Stimulated activated CD8-positive, alpha-beta memory T cell treated with anti-CD3 and anti-CD28 coated beads, Interleukin-4, amount 100 ng/mL, for 48 hours (primary cell): ENCODE data around the gene SLAMF8.

Experiments
- DNase-seq: peaks from one replicate; pipeline ENCODE4 v3.0.0-alpha.2; 2020

The SLAMF8 gene

DNA sequence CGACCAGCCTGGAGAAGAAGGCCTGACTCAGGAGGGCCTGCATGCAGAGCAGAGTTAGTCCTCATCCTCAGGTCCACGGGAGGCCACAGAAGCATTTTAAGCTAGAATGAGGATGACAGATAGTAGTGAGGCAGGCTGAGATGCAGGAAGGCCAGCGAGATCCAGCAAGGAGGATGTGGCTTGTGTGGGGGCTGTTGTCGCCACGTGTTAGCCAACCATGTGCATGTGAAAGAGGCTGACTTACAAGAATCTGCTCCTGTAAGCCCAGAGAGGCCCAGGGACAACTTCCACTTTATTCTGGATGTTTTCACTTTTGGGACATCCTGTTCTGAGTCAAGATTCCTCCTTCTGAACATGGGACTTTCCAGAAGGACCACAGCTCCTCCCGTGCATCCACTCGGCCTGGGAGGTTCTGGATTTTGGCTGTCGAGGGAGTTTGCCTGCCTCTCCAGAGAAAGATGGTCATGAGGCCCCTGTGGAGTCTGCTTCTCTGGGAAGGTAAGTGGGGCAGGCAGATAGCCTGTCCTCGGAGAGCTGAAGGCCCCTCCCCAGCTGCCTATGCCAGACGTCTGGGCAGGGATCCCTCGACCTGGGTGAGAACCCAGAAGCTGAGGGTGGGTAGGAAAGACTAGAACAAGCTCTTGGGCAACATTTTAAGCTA, at the start of gene SLAMF8:
Gene SLAMF8 (plus strand): TSS at position 433 of the 661 bp plus-strand sequence. CDS start 26 bp downstream, at position 459.
- DNase-seq: peak; percentile 71

DNA sequence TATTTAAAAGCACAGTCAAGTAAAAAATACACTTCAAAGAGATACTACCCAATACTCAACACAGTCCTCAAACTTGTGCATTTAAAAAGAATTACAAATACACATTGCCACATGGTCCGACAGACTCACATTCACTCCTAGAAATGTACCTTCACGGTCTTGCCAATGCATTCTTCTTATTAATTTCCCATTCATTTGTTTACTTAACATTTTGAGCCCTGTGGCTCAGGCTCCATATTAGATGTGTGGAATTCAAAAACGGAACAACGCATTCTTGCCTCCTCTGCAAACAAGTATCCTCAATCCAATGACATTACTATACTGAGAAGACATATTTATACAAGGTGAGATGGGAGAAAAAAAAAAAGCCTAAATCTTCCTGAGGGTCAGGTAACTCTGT, 48.4 kb upstream of the SLAMF8 start:
- DNase-seq: no peak

DNA sequence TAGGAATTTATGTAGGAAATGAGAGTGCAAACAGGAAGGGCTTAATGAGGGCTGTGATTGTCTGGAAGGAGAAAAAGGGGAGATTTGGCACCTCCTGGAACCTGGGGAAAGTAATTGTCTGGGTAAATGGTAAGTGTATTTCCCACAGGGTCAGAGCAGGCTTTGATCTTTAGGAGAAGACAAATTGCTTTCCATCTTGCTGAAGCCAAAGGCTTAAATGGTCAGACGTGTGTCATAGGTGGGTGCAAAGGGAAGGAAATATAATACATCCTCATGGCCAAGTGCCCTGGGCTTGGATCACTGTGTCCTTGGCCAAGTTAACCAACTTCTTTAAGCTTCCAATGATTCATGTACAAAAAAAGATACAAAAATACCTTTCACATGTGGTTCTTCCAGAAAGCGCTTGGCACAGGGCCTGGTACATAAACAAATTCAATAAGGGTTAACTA, 47.2 kb upstream of the SLAMF8 start:
- no peak for DNase-seq

- peak; percentile 96 for DNase-seq
Observed at GRCh38 chr1:159780583-159781582, 45.8 kb upstream of the SLAMF8 start, which contains the start of gene DUSP23. Gene DUSP23, plus strand, starts transcription at chr1:159780962. Its CDS starts 139 bp downstream, at chr1:159781101.

DNA sequence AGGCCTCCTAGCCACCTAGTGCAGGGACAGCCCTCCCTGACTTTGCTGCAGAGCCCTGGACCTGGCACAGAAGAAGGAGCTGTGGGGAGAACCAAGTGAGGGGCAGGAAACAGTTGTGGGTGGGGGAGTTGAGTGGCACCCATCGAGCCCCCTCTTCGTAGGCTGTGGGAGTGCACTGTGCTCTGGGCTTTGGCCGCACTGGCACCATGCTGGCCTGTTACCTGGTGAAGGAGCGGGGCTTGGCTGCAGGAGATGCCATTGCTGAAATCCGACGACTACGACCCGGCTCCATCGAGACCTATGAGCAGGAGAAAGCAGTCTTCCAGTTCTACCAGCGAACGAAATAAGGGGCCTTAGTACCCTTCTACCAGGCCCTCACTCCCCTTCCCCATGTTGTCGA, 44.7 kb upstream of the SLAMF8 start:
- DNase-seq: no peak

GRCh38 chr1:159783724-159784123, 42.9 kb upstream of the SLAMF8 start:
- DNase-seq: no peak

DNA sequence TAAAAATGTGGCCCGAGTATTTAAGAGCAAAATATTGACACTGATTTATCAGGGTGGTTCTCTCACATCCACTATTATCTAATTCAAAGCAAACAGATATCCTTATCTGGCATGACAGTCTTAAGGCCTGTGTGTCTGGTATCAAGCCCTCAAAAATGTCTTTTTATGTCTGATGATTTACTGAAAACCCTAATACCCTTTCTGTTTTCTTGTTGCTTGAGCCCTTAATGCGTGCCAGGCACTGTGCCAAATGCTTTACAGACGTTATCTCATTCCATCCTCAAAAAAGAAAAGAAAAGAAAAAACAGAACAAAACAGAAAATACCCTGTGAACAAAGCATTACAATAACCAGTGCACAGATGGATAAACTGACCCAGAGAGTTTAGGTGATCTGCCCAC, 40.2 kb upstream of the SLAMF8 start:
- DNase-seq: no peak

DNA sequence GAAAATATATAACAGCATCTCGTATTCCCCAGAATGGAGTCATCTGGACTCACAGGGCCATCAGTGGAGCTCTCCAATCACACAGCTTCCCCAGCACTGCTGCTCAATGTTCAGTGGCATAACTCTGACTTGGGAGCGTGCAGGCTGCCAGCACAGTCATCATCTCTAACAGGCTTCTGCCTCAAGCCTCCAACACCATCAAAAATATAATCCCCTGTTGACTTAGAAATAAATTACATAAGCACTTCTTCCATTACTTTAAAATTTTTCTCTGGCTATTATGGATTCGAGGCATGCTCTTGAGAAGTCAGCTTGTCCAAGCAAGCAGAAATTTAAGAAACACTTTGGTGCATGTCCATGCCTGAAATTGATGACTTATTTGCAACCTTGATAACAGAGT, 39.7 kb upstream of the SLAMF8 start:
- DNase-seq: no peak

DNA sequence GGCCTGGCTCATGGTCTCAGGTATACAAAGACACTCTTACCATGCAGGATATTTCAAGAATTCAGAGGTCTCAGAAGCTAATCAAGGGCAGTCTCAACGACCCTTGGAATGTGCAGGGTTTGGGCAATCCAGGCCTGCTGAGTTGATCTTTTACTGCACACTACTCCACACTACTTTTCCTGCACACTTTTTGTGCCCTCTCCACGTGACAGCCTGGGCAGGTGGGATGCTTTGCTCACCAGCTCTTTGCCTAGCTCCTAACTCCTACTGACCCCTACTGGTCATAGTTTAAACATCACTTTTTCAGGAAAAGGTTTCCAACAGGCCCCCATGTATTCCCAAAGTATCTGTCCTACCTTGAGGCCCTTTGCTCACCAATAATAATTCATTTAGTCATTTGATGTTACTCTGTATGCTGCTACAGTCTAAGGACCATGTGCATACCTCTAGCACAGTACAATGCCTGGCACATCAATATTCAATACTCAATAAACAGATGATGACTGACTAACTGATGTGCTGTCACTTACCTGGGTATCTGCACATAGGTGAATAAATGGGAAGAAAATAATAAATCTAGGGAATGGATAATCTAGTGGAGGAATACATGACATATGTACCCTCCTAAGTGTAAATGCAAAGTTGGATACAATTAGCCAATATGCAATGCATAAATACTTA, 36.3 kb upstream of the SLAMF8 start:
- DNase-seq: no peak

DNA sequence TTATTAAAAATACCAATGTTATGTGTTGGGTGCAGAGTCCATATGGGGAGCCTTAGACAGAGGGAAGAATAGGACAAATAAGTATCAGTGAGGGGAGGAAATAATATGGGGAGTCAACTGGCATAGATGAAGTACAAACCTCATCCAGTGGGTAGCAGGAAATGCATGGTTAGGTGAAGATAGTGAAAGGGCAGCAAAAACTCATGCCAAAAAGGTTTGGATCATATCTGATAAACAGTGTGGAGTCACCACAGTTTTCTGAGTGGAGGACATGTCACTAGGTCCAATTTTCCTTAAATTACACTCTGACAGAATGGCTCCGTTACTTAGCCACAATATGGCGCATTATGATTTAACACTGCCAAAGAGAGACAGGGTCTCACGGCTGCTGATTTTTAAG, 35.6 kb upstream of the SLAMF8 start:
- DNase-seq: no peak

- DNase-seq: no peak
Observed at GRCh38 chr1:159791461-159791860, 35.2 kb upstream of the SLAMF8 start.

DNA sequence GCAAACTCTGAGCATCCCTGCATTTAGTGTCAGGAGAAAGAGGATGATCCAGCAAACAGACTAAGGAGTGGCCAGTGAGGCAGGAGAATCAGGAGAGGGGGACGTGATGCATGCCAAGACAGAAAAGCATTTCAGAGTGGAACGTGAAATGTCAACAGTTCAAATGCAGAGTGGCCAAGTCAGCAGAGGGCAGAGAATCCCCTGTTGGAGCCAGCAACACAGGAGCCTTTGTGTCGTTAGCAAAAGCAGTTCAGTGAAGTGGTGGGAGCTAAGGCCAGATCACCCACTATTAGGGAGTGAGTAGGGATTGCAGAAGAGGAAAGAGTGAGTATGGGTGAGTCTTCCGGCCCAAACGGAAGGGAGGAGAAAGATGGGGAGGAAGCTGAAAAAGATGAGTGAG, 31.1 kb upstream of the SLAMF8 start:
- no peak for DNase-seq

DNA sequence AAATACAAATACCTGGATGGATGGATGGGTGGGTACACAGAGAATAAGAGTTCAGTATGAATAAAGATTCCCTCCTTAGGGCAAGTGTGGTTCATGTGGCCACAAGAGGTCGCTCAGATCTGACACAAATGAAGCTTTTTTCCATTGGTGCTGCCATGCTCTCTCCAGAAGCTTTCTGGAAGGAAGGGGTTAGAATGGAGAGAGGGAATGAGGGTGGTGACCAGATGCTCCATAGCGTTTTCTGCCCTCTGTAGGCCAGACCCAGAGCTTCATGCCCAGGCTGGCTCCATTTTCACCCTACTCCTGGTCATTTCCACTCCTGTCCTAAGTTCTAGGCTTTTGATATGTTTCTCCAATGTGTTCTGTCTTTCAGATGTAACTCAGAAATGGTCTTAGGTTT, 27.8 kb upstream of the SLAMF8 start:
- peak; percentile 54 for DNase-seq

DNA sequence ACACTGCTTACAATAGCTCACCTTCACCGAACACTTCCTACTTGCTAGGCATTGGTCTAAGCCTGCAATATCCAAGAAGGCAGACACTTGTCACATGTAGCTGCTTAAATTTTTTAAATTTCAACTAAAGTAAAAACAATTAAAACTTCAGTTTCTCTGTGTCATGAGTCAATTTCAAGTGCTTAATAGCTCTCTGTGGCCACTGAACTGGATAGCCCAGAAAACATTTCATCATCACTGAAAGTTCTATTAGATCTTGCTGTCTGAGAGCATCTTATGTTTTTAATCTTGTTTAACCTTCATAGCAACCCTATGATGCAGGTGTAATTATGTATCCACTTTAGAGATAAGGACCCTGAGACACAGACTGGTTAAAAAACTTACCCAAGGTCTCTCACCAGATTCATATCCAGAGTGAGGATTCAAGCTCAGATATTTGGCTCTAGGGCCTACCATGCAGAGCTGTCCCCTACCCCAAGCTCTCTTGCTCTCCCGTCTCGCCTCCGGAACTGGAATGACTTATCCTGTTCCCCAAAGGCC, 27.2 kb upstream of the SLAMF8 start:
- no peak for DNase-seq

DNA sequence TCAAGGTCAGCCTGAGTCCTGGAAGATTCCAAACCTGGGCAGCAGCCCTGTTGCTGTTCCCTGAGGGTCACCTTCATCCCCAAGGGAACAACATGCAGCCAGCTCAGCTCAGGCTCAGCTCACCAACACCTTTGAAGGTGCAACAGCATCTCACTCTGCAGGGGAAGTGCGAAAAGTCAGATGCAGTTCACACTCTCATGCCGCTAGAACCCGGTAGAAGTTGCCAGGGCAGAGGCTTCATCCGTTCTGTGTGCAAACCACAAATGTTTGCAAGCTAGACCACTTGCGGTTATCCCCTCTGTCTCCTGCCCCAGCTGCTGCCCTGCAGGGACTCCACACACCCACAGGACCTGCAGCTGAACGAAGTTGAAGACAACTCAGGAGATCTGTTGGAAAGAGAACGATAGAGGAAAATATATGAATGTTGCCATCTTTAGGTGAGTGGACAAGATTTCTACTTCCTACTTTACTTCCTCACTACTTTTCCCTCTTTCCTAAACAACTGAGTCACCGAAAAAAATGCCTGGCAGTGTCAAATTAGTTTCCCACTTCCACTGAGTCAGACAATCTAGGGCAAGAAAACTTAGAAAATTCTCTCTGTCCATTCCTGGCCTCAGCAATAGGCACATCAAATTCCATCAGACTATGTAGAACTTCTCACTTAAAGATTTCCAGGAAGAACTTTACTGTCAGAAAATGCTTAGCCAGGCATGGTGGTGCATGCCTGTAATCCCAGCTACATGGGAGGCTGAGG, 26.3 kb upstream of the SLAMF8 start:
- peak; percentile 44 for DNase-seq

- DNase-seq: no peak
Observed at GRCh38 chr1:159802111-159802510, 24.6 kb upstream of the SLAMF8 start, which contains the start of gene FCRL6. Gene FCRL6, plus strand, starts transcription at chr1:159802360. Its CDS starts 65 bp downstream, at chr1:159802425.

DNA sequence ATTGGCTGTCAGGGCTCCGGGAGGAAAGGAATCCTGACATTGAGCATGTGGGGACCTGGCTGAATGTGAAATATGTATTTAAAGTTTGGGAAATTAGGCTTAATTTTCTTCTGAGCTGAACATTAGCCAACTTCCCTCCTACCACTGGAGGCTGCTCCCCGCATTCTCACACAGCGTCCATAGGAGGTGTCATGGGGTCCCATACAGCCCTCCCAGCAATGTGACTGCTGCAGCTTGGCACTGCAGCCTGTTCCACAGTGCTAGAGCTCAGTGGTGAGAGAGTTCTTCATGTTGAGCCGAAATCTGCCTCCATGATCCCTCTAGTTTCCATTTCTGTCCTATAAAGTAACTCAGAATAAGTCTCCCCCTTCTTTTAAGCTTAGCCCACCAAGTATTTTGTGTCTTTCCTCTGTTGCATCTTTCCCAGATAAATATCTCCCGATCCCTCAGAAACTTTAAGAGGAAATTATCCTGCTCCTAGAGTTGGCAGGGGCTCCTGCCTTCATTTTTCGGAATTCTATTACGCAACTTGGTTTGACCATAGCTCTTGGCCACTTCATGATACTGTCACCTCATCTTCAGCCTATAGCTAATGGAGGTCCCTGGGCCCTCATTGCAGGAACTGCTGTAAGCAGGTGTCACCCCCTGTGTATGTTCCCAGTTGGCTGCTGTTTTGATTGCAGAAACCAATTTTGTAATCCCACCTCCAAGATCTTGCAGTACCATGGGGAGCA, 22.6 kb upstream of the SLAMF8 start:
- DNase-seq: no peak

DNA sequence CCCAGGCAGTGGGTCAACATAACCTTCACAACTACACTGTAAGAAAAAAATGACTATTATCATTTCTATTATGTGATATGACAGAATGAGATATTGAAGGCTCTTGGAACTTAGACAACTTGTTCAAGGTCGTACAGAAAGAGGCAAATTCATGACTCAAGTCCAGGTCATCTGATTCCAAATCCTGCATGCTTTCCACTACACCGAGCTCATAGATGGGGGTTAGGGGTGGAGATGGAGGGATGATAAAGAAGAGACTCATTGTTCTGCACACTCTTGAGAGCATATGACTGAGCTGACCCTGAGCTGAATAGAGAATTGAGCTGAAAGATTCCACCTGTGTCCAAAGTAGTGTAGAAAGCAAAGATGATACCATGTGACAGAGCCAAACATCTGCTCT, 21.7 kb upstream of the SLAMF8 start:
- DNase-seq: no peak

DNA sequence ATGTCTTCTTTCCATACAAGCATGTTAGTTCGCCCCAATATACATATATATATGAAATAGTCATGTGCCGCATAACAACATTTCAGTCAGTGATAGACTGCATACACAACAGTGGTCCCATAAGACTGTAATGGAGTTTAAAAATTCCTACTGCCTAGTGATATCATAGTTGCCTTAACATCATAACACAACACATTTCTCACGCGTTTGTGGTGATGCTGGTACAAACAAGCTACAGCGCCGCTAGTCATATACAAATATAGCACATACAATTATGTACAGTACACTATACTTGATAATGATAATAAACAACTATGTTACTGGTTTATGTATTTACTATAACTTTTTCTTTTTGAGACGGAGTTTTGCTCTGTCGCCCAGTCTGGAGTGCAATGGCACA, 10.7 kb upstream of the SLAMF8 start:
- DNase-seq: no peak

DNA sequence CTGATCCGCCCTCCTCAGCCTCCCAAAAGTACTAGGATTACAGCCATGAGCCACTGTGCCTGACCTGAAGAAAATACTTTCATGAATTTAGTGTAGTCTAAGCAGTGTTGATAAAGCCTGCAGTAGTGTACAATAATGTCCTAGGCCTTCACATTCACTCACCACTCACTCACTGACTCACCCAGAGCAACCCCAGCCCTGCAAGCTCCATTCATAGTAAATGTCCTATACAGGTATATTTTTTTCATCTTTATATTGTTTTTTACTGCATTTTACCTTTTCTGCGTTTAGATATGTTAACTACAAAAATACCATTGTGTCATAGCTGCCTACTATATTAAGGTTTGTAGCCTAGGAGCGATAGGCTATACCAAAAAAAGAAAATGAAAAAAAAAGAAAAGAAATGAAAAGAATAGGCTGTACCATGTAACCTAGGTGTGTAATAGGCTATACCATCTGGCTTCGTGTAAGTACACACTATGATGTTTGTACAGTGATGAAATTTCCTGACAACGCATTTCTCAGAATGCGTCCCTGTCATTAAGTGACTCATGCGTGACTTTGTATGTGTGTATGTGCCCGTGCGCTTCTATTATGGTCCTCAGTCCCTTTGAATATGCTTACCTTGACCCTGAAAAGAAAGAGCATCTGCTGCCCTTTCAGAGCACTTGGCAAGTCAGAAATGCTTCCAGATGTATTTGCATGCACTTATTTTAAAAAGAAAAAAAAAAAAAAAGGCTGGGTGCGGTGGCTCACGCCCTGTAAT, 9.2 kb upstream of the SLAMF8 start:
- no peak for DNase-seq
